K562 (cell line): Measurements from ENCODE around the gene CCDC27. TPM values are rescaled to one million over a fixed set of nuclear protein-coding genes. Genes with fewer than 3 reads are reported as not detected.

Source experiments
- KLF13 ChIP-seq: fragments of 450-650 bp; IDR thresholded peaks from 2 replicates; pipeline ENCODE4 v1.6.1; 2016; ENCODE audit warnings: missing genetic modification characterization, low read depth, mild to moderate bottlenecking, missing compliant biosample characterization, moderate library complexity, borderline replicate concordance
- KLF16 ChIP-seq: IDR thresholded peaks from 2 replicates; pipeline ENCODE4 v1.6.1; 2016; ENCODE audit warnings: antibody characterized with exemption
- MEIS2 ChIP-seq: fragments of 450-650 bp; IDR thresholded peaks from 2 replicates; pipeline ENCODE4 v1.6.1; 2014; ENCODE audit warnings: mild to moderate bottlenecking; ENCODE audit not compliant: partially characterized antibody
- MYC ChIP-seq, 2 experiments: fragments of 250-450 bp in 1 of 2; sonication (Bioruptor Pico) in 1 of 2; IDR thresholded peaks; 2 replicates each; pipeline versions ENCODE4 v1.5.1 to v1.6.1; 2012 to 2021; ENCODE audit warnings: low read depth in 2 of 2, borderline replicate concordance in 1 of 2, improper control_type of control experiment in 1 of 2, low read length in 1 of 2, mild to moderate bottlenecking in 1 of 2, moderate library complexity in 1 of 2
- SMARCE1 ChIP-seq: fragments of 450-650 bp; IDR thresholded peaks from 2 replicates; pipeline ENCODE4 v1.7.1; 2016; ENCODE audit warnings: mild to moderate bottlenecking
- SP1 ChIP-seq: sonication (generic); formaldehyde crosslinking; IDR thresholded peaks from 2 replicates; pipeline ENCODE4 v1.8.1; 2022; ENCODE audit warnings: mild to moderate bottlenecking, missing genetic modification reagents
- TCF7 ChIP-seq: sonication (generic); IDR thresholded peaks from 2 replicates; pipeline ENCODE4 v1.6.1; 2016; ENCODE audit warnings: antibody characterized with exemption, borderline replicate concordance
- TEAD1 ChIP-seq, 2 experiments: fragments of 450-650 bp in 1 of 2; sonication (generic) in 1 of 2; formaldehyde crosslinking; IDR thresholded peaks; 2 replicates each; pipeline versions ENCODE4 v1.4.0 to v1.8.0; 2020 to 2022; ENCODE audit warnings: mild to moderate bottlenecking in 2 of 2, missing genetic modification reagents in 1 of 2
- XRCC3 ChIP-seq: fragments of 450-650 bp; IDR thresholded peaks from 2 replicates; pipeline ENCODE4 v1.6.1; 2017; ENCODE audit warnings: mild to moderate bottlenecking, moderate library complexity
- ZKSCAN1 ChIP-seq: fragments of 150-350 bp; IDR thresholded peaks from 2 replicates; pipeline ENCODE4 v1.6.1; 2016; ENCODE audit warnings: low read depth, low read length
- ZNF644 ChIP-seq: fragments of 200-800 bp; sonication (Bioruptor generic); IDR thresholded peaks from 2 replicates; pipeline ENCODE4 v1.6.1; 2016; ENCODE audit warnings: low read depth, missing genetic modification characterization, missing compliant biosample characterization
- ZNF695 ChIP-seq: fragments of 450-650 bp; formaldehyde crosslinking; IDR thresholded peaks from 2 replicates; pipeline ENCODE4 v1.4.0; 2020; ENCODE audit warnings: mild to moderate bottlenecking, moderate library complexity
- polyA plus RNA-seq, 8 experiments: library from polyadenylated mRNA; depleted of rRNA in 4 of 8; stranded (reverse) in 5 of 8; unstranded in 3 of 8; fragments of >200 nt; fragmentation: Nextera tagmentation in 2 of 8; fragmentation: Illumina TruSeq in 1 of 8; extraction: Ambion mirVana in 2 of 8; extraction: Trizol in 1 of 8; gene quantifications; 2 replicates each; pipeline versions ENCODE4 v1.2.1 to v1.2.3, GENCODE V29; 2011 to 2014; ENCODE audit warnings: inconsistent platforms in 1 of 8, missing spikeins in 1 of 8
- total RNA-seq, 7 experiments: library from RNA; depleted of rRNA in 6 of 7; stranded (reverse); fragments of >200 nt in 6 of 7; fragmentation: Illumina TruSeq in 2 of 7; extraction: Trizol in 2 of 7; gene quantifications; 2 replicates each; pipeline versions ENCODE4 v1.2.1 to v1.2.3, GENCODE V29; 2011 to 2021; ENCODE audit warnings: low replicate concordance in 1 of 7
- TF ChIP-seq, protein P1 (sequence below): fragments of 450-650 bp; IDR thresholded peaks from one replicate; pipeline ENCODE4 v1.6.1; 2018; ENCODE audit warnings: mild to moderate bottlenecking, moderate library complexity; ENCODE audit not compliant: partially characterized antibody
- TF ChIP-seq, protein P2 (sequence below): fragments of 250-450 bp; sonication (Bioruptor Pico); IDR thresholded peaks from 2 replicates; pipeline ENCODE4 v1.8.0; 2022; ENCODE audit warnings: moderate library complexity, mild to moderate bottlenecking, inconsistent platforms
- TF ChIP-seq, protein P3 (sequence below): sonication (generic); formaldehyde crosslinking; IDR thresholded peaks from 2 replicates; pipeline ENCODE4 v1.8.0; 2023; ENCODE audit warnings: mild to moderate bottlenecking, missing genetic modification reagents
- TF ChIP-seq, protein P4 (sequence below): fragments of 250-450 bp; sonication (Bioruptor Pico); IDR thresholded peaks from 2 replicates; pipeline ENCODE4 v1.5.1; 2021; ENCODE audit warnings: mild to moderate bottlenecking
- TF ChIP-seq, protein P5 (sequence below): fragments of 450-650 bp; IDR thresholded peaks from 2 replicates; pipeline ENCODE4 v1.6.1; 2017; ENCODE audit warnings: mild to moderate bottlenecking, moderate library complexity

CCDC27 gene
- total and polyA plus RNA-seq, 9 of the 15 experiments (the other 6 are each of a cell fraction or from before 2014, with no cell fraction given), result 0.01 to 0.04 TPM; not detected in 7

DNA sequence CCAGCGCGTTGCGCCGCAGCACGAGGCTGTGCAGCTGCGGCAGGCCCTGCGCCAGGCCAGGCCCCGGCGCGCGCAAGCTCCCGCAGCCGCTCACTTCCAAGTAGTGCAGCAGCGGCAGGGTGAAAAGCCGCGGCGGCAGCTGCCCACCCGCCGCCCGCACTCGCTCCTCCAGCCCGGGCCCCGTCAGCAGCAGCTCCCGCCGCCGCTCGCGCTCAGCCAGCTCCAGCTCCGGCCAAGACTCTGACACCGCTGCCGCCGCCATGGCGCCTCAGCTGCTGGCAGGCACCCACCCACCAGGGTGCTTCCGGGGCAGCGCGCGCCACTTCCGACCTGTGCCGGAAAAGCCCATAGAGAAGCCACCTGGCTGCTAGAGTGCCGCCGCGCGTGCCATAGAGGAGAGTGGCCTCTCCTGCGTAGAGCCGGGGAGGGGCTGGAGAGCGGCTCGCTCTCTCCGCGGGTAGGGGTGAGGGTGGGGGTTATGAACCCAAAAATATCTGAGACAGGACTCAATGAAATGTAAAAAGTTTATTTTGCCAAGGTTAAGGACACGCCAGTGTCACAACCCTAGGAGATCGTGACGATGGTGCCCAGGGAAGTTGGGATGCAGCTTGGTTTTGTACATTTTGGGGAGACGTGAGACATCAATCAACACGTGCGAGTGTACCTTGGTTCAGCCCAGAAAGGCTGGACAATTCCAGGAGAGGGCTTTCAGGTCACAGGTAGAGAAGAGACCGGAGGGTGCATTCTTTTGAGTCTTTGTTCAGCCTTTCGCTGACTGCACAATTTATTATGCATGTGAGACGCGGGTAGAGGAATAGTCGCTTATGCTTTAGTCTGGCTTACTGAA is 44.2 kb downstream of the CCDC27 start, which contains the start of gene LRRC47 (continued):
- TF ChIP-seq, protein P1, sequence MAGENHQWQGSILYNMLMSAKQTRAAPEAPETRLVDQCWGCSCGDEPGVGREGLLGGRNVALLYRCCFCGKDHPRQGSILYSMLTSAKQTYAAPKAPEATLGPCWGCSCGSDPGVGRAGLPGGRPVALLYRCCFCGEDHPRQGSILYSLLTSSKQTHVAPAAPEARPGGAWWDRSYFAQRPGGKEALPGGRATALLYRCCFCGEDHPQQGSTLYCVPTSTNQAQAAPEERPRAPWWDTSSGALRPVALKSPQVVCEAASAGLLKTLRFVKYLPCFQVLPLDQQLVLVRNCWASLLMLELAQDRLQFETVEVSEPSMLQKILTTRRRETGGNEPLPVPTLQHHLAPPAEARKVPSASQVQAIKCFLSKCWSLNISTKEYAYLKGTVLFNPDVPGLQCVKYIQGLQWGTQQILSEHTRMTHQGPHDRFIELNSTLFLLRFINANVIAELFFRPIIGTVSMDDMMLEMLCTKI, result no peak
- no peak; the same call in 1 of the 2 replicates for TF ChIP-seq ZKSCAN1
- TF ChIP-seq KLF16, result no peak
- TF ChIP-seq SP1 (CRISPR knock-in tag), result peak; percentile 63
- peak; percentile 88; the same call in 1 of the 2 replicates for TF ChIP-seq KLF13 (tag)
- TF ChIP-seq TCF7, result peak; percentile 81
- TF ChIP-seq ZNF644 (tag), result no peak
- TF ChIP-seq, protein P2, sequence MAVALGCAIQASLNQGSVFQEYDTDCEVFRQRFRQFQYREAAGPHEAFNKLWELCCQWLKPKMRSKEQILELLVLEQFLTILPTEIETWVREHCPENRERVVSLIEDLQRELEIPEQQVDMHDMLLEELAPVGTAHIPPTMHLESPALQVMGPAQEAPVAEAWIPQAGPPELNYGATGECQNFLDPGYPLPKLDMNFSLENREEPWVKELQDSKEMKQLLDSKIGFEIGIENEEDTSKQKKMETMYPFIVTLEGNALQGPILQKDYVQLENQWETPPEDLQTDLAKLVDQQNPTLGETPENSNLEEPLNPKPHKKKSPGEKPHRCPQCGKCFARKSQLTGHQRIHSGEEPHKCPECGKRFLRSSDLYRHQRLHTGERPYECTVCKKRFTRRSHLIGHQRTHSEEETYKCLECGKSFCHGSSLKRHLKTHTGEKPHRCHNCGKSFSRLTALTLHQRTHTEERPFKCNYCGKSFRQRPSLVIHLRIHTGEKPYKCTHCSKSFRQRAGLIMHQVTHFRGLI (CRISPR knock-in tag), result no peak
- TF ChIP-seq, protein P3, sequence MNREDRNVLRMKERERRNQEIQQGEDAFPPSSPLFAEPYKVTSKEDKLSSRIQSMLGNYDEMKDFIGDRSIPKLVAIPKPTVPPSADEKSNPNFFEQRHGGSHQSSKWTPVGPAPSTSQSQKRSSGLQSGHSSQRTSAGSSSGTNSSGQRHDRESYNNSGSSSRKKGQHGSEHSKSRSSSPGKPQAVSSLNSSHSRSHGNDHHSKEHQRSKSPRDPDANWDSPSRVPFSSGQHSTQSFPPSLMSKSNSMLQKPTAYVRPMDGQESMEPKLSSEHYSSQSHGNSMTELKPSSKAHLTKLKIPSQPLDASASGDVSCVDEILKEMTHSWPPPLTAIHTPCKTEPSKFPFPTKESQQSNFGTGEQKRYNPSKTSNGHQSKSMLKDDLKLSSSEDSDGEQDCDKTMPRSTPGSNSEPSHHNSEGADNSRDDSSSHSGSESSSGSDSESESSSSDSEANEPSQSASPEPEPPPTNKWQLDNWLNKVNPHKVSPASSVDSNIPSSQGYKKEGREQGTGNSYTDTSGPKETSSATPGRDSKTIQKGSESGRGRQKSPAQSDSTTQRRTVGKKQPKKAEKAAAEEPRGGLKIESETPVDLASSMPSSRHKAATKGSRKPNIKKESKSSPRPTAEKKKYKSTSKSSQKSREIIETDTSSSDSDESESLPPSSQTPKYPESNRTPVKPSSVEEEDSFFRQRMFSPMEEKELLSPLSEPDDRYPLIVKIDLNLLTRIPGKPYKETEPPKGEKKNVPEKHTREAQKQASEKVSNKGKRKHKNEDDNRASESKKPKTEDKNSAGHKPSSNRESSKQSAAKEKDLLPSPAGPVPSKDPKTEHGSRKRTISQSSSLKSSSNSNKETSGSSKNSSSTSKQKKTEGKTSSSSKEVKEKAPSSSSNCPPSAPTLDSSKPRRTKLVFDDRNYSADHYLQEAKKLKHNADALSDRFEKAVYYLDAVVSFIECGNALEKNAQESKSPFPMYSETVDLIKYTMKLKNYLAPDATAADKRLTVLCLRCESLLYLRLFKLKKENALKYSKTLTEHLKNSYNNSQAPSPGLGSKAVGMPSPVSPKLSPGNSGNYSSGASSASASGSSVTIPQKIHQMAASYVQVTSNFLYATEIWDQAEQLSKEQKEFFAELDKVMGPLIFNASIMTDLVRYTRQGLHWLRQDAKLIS (CRISPR knock-in tag), result peak; percentile 83
- TF ChIP-seq, protein P4, sequence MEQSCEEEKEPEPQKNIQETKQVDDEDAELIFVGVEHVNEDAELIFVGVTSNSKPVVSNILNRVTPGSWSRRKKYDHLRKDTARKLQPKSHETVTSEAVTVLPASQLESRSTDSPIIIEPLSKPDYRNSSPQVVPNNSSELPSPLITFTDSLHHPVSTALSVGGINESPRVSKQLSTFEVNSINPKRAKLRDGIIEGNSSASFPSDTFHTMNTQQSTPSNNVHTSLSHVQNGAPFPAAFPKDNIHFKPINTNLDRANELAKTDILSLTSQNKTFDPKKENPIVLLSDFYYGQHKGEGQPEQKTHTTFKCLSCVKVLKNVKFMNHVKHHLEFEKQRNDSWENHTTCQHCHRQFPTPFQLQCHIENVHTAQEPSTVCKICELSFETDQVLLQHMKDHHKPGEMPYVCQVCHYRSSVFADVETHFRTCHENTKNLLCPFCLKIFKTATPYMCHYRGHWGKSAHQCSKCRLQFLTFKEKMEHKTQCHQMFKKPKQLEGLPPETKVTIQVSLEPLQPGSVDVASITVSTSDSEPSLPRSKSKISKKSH (CRISPR knock-in tag), result no peak
- no peak for TF ChIP-seq XRCC3
- TF ChIP-seq, protein P5, sequence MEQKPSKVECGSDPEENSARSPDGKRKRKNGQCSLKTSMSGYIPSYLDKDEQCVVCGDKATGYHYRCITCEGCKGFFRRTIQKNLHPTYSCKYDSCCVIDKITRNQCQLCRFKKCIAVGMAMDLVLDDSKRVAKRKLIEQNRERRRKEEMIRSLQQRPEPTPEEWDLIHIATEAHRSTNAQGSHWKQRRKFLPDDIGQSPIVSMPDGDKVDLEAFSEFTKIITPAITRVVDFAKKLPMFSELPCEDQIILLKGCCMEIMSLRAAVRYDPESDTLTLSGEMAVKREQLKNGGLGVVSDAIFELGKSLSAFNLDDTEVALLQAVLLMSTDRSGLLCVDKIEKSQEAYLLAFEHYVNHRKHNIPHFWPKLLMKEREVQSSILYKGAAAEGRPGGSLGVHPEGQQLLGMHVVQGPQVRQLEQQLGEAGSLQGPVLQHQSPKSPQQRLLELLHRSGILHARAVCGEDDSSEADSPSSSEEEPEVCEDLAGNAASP, result no peak
- TF ChIP-seq MEIS2, result peak; percentile 82
- peak; percentile 49; the same call in 1 of the 2 replicates for TF ChIP-seq SMARCE1
- TF ChIP-seq TEAD1 (CRISPR knock-in tag; IDR thresholded peaks at IDR 0.05), result peak; percentile 62 to 68; a peak in 2 of 4 replicates
- no peak for TF ChIP-seq ZNF695 (CRISPR knock-in tag)
- TF ChIP-seq MYC (IDR thresholded peaks at IDR 0.05; ENCODE audit: low read depth, low read length), result peak; percentile 86
- 0 out of 2 replicates have a peak, but pooled peaks have one; percentile 54 for TF ChIP-seq MYC (CRISPR knock-in tag; IDR thresholded peaks at IDR 0.05; ENCODE audit: borderline replicate concordance, low read depth)
